HEK293T (cell line): ENCODE results near the gene MOCS3.

Experiments
- ELF4 ChIP-seq: fragments of 450-650 bp; IDR thresholded peaks from 2 replicates; pipeline ENCODE4 v1.6.1; 2017; ENCODE audit warnings: antibody characterized with exemption
- FOXM1 ChIP-seq: fragments of 450-650 bp; IDR thresholded peaks from 2 replicates; pipeline ENCODE4 v1.6.1; 2017; ENCODE audit warnings: mild to moderate bottlenecking, borderline replicate concordance
- HDGF ChIP-seq: fragments of 450-650 bp; IDR thresholded peaks from 2 replicates; pipeline ENCODE4 v1.6.1; 2017; ENCODE audit warnings: antibody characterized with exemption, borderline replicate concordance
- SP1 ChIP-seq: fragments of 450-650 bp; IDR thresholded peaks from 2 replicates; pipeline ENCODE4 v1.6.1; 2017
- SUZ12 ChIP-seq: fragments of 450-650 bp; IDR thresholded peaks from 2 replicates; pipeline ENCODE4 v1.6.1; 2016; ENCODE audit warnings: mild to moderate bottlenecking
- TARDBP ChIP-seq: fragments of 450-650 bp; IDR thresholded peaks from 2 replicates; pipeline ENCODE4 v1.6.1; 2016
- TF ChIP-seq, protein P1 (sequence below): fragments of 450-650 bp; IDR thresholded peaks from 2 replicates; pipeline ENCODE4 v1.6.1; 2016

DNA sequence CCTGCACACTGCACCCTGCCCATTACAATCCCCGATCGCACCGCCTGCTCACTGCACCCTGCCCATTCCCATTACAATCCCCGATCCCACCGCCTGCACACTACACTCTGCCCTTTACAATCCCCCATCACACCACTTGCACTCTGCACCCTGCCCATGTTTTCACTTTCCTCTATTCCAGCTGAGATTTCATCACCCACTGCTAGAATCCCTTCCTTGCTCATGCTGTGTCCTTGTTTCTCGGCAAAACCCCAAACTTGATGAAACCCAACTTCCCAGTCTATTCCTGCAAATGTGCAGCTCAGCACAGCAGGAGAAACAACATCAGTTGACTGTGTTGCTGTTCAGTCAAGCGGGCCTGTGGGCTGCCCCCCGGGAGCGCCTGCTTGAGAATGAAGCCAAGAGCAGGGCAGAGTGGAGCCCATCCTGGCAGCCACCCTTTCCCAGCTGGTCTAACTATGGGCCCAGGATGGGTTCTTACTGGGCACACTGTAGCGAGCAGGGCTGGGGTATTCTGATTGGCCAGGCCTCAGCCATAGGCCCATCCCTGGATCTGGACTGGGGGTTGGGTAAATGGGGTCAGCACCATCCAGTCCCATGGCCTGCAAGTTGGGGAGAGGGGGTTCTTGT, 17.2 kb downstream of the MOCS3 start:
- TF ChIP-seq SP1 = no peak
- no peak for TF ChIP-seq TARDBP
- no peak for TF ChIP-seq ELF4
- TF ChIP-seq, protein P1, sequence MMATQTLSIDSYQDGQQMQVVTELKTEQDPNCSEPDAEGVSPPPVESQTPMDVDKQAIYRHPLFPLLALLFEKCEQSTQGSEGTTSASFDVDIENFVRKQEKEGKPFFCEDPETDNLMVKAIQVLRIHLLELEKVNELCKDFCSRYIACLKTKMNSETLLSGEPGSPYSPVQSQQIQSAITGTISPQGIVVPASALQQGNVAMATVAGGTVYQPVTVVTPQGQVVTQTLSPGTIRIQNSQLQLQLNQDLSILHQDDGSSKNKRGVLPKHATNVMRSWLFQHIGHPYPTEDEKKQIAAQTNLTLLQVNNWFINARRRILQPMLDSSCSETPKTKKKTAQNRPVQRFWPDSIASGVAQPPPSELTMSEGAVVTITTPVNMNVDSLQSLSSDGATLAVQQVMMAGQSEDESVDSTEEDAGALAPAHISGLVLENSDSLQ = no peak
- no peak for TF ChIP-seq SUZ12
- TF ChIP-seq HDGF = no peak
- TF ChIP-seq FOXM1 = no peak
